IPS-20b (cell line): ENCODE measurements around the gene TFDP3.

Source experiments
- H3K27ac ChIP-seq: one replicate; pipeline ENCODE4 v1.5.1; 2013; ENCODE audit warnings: low read length
- H3K27me3 ChIP-seq: 2 replicates; pipeline ENCODE4 v1.6.1; 2013; ENCODE audit warnings: mild to moderate bottlenecking, low read length, inconsistent platforms; ENCODE audit not compliant: insufficient read depth
- H3K36me3 ChIP-seq: 2 replicates; pipeline ENCODE4 v1.6.1; 2013; ENCODE audit warnings: low read depth, mild to moderate bottlenecking, inconsistent platforms, low read length, moderate library complexity; ENCODE audit not compliant: insufficient read depth
- H3K4me1 ChIP-seq: 2 replicates; pipeline ENCODE4 v1.6.1; 2013; ENCODE audit warnings: mild to moderate bottlenecking, control low read depth, inconsistent platforms, low read length, moderate library complexity; ENCODE audit not compliant: insufficient read depth
- H3K4me3 ChIP-seq: 2 replicates; pipeline ENCODE4 v1.5.1; 2013; ENCODE audit warnings: mild to moderate bottlenecking, low read length, inconsistent platforms
- H3K9ac ChIP-seq: 2 replicates; pipeline ENCODE4 v1.6.1; 2013; ENCODE audit warnings: low read depth, mild to moderate bottlenecking, inconsistent platforms, low read length, moderate library complexity
- H3K9me3 ChIP-seq: 2 replicates; pipeline ENCODE4 v1.6.1; 2013; ENCODE audit warnings: mild to moderate bottlenecking, low read depth, low read length, inconsistent platforms; ENCODE audit not compliant: insufficient read depth

TFDP3 gene, protein sequence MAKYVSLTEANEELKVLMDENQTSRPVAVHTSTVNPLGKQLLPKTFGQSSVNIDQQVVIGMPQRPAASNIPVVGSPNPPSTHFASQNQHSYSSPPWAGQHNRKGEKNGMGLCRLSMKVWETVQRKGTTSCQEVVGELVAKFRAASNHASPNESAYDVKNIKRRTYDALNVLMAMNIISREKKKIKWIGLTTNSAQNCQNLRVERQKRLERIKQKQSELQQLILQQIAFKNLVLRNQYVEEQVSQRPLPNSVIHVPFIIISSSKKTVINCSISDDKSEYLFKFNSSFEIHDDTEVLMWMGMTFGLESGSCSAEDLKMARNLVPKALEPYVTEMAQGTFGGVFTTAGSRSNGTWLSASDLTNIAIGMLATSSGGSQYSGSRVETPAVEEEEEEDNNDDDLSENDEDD

GRCh38 chrX:133218329-133218728 lies at the start of gene TFDP3:
TFDP3 (minus strand) TSS chrX:133218354; CDS start chrX:133218259, 95 bp downstream.
- Histone ChIP-seq H3K4me3 (no peak within 1 kb of the TSS), H3K4me1 (no peaks in the 10 kb centered on the region), H3K9ac (no peak within 1 kb of the TSS), H3K9me3 (no peaks in the 10 kb centered on the region), H3K27ac (no peak within 1 kb of the TSS), H3K27me3 (no peaks in the 10 kb centered on the region), H3K36me3 (no peaks in the 10 kb centered on the region)

GRCh38 chrX:133267621-133268020 lies 49.5 kb upstream of the TFDP3 start:
- Histone ChIP-seq H3K4me1 (peaks cover 16% of the 10 kb centered on the region; the same call in 1 of the 2 replicates), H3K36me3 (no peaks in the 10 kb centered on the region), H3K27ac (no peak overlapping the region), H3K9me3 (no peaks in the 10 kb centered on the region), H3K27me3 (no peaks in the 10 kb centered on the region), H3K4me3 (no peak overlapping the region), H3K9ac (no peak overlapping the region)

GRCh38 chrX:133265331-133265730 lies 47.2 kb upstream of the TFDP3 start:
- H3K4me3 ChIP-seq = peak overlapping the region; percentile 43
- H3K9ac ChIP-seq = no peak overlapping the region
- H3K27ac ChIP-seq = no peak overlapping the region
- peaks cover 16% of the 10 kb centered on the region; the same call in 1 of the 2 replicates for H3K4me1 ChIP-seq
- no peaks in the 10 kb centered on the region for H3K9me3 ChIP-seq
- no peaks in the 10 kb centered on the region for H3K36me3 ChIP-seq
- no peaks in the 10 kb centered on the region for H3K27me3 ChIP-seq

- Histone ChIP-seq H3K27me3 (no peaks in the 10 kb centered on the region), H3K9me3 (no peaks in the 10 kb centered on the region), H3K27ac (no peak overlapping the region), H3K36me3 (no peaks in the 10 kb centered on the region), H3K9ac (no peak overlapping the region), H3K4me3 (no peak overlapping the region), H3K4me1 (no peaks in the 10 kb centered on the region)
Measured at GRCh38 chrX:133258481-133258880, 40.3 kb upstream of the TFDP3 start.

DNA sequence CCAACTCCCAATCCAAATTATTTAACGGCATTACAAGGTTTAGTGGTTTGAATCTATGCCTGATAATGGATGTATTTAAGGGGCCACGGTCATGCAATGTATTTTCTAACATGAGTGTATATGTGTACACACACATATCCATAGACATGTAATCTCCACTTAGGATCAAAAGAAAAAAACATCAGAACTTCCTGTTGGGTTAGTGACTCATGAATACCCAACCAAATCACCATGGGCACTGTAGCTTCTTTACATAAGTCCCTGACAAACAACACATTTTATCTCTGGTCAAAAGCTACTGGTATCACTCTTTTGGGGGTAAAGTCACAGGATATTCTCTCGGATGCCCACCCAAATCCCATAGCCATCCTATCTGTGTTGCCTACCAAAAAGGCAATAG lies 36.5 kb upstream of the TFDP3 start:
- no peak overlapping the region for H3K9ac ChIP-seq
- no peaks in the 10 kb centered on the region for H3K27me3 ChIP-seq
- no peak overlapping the region for H3K4me3 ChIP-seq
- no peak overlapping the region for H3K27ac ChIP-seq
- H3K9me3 ChIP-seq = no peaks in the 10 kb centered on the region
- H3K4me1 ChIP-seq = peaks cover 4% of the 10 kb centered on the region; the same call in 1 of the 2 replicates
- no peaks in the 10 kb centered on the region for H3K36me3 ChIP-seq

DNA sequence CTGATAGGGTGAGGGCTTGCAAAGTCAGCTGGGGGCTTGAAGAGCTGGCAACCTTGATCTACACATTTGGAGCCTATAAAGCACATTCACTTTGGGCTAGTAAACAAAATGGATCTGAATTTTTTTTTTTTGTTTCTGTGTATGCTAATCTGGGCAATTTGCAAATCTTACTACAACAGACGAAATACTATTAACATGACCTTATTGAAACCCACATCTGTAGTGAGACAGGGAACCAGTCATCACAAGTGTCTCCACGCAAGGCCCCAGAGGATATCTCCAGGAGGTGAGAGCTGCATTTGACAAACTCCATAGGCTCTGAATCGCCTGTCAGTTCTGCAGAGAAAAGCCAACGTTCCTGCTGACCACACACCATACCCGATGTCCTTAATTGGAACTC lies 33.0 kb upstream of the TFDP3 start:
- H3K9me3 ChIP-seq = peaks cover 8% of the 10 kb centered on the region; the same call in 1 of the 2 replicates
- peaks cover 8% of the 10 kb centered on the region; the same call in 1 of the 2 replicates for H3K4me1 ChIP-seq
- H3K4me3 ChIP-seq = no peak overlapping the region
- H3K27me3 ChIP-seq = no peaks in the 10 kb centered on the region
- no peak overlapping the region for H3K27ac ChIP-seq
- H3K36me3 ChIP-seq = no peaks in the 10 kb centered on the region
- H3K9ac ChIP-seq = no peak overlapping the region

GRCh38 chrX:133250184-133251100 lies 32.3 kb upstream of the TFDP3 start:
- no peak overlapping the region for H3K27ac ChIP-seq
- peaks cover 8% of the 10 kb centered on the region; the same call in 1 of the 2 replicates for H3K9me3 ChIP-seq
- H3K4me1 ChIP-seq = peaks cover 8% of the 10 kb centered on the region; the same call in 1 of the 2 replicates
- H3K36me3 ChIP-seq = no peaks in the 10 kb centered on the region
- H3K4me3 ChIP-seq = no peak overlapping the region
- H3K9ac ChIP-seq = no peak overlapping the region; the same call in 1 of the 2 replicates
- no peaks in the 10 kb centered on the region for H3K27me3 ChIP-seq

GRCh38 chrX:133249266-133250058 lies 31.3 kb upstream of the TFDP3 start:
- Histone ChIP-seq H3K9me3 (peaks cover 8% of the 10 kb centered on the region; the same call in 1 of the 2 replicates), H3K4me1 (peaks cover 8% of the 10 kb centered on the region; the same call in 1 of the 2 replicates), H3K27ac (no peak overlapping the region), H3K36me3 (no peaks in the 10 kb centered on the region), H3K27me3 (no peaks in the 10 kb centered on the region), H3K4me3 (no peak overlapping the region), H3K9ac (no peak overlapping the region)

- H3K27ac ChIP-seq = no peak overlapping the region
- no peaks in the 10 kb centered on the region for H3K36me3 ChIP-seq
- peaks cover 8% of the 10 kb centered on the region; the same call in 1 of the 2 replicates for H3K9me3 ChIP-seq
- H3K27me3 ChIP-seq = no peaks in the 10 kb centered on the region
- H3K4me3 ChIP-seq = no peak overlapping the region
- peaks cover 8% of the 10 kb centered on the region; the same call in 1 of the 2 replicates for H3K4me1 ChIP-seq
- H3K9ac ChIP-seq = no peak overlapping the region
Measured at GRCh38 chrX:133248177-133248576, 30.0 kb upstream of the TFDP3 start.

DNA sequence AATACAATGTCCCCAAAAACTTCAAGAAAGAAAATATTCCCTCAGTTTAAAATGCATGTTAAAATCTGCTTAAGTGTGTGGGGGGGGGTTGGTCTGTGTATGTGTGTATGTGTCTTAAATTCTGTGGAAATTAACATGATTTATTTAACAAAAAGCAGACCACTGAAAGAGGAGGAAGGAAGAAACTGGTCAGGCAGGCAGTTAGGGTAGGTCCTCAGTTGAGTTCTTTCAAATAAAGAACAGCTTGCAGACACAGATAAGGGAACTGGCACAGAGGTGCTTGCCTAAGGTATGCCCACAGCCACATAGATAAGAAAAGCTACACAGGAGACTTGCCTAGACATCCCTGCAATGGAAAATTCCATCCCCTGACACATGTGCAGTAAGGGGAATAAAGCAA lies 28.8 kb upstream of the TFDP3 start:
- H3K27me3 ChIP-seq = no peaks in the 10 kb centered on the region
- no peak overlapping the region for H3K4me3 ChIP-seq
- H3K27ac ChIP-seq = no peak overlapping the region
- H3K36me3 ChIP-seq = no peaks in the 10 kb centered on the region
- peaks cover 8% of the 10 kb centered on the region; the same call in 1 of the 2 replicates for H3K4me1 ChIP-seq
- H3K9ac ChIP-seq = no peak overlapping the region
- H3K9me3 ChIP-seq = peaks cover 8% of the 10 kb centered on the region; the same call in 1 of the 2 replicates

- no peaks in the 10 kb centered on the region for H3K4me1 ChIP-seq
- peaks cover 24% of the 10 kb centered on the region for H3K27me3 ChIP-seq
- no peak overlapping the region for H3K9ac ChIP-seq
- H3K27ac ChIP-seq = no peak overlapping the region
- no peaks in the 10 kb centered on the region for H3K9me3 ChIP-seq
- H3K4me3 ChIP-seq = no peak overlapping the region
- no peaks in the 10 kb centered on the region for H3K36me3 ChIP-seq
Measured at GRCh38 chrX:133235830-133236229, 17.7 kb upstream of the TFDP3 start.
